GM19023 (cell line): Measurements from ENCODE around the gene RNF113A.
"Not testable (repeated sequence)": the region's sequence is repeated elsewhere in the genome, so short reads cannot be mapped to it uniquely, and the experiment has no call there.

Experiments
- ATAC-seq: cut with Tn5 transposase; IDR thresholded peaks from one replicate; pipeline ENCODE4 v1.9.1; 2021; ENCODE audit warnings: mild to moderate bottlenecking, moderate library complexity; ENCODE audit not compliant: unreplicated experiment

Gene RNF113A

GRCh38 chrX:119871599-119872395 is at the start of gene RNF113A, which contains the start of gene NDUFA1:
Gene RNF113A, minus strand, starts transcription at chrX:119871733. Its CDS starts 120 bp downstream, at chrX:119871613.
Gene NDUFA1, plus strand, starts transcription at chrX:119871832. Its CDS starts 80 bp downstream, at chrX:119871912.
- peak; percentile 88 for ATAC-seq

GRCh38 chrX:119919835-119920585 is 48.5 kb upstream of the RNF113A start:
- no peak for ATAC-seq

GRCh38 chrX:119917877-119918276 is 46.3 kb upstream of the RNF113A start:
- ATAC-seq: no peak

GRCh38 chrX:119916310-119916709 is 44.8 kb upstream of the RNF113A start:
- no peak for ATAC-seq

- ATAC-seq: no peak
These were observed 29.4 kb upstream of the RNF113A start for GRCh38 chrX:119900976-119901375.

DNA sequence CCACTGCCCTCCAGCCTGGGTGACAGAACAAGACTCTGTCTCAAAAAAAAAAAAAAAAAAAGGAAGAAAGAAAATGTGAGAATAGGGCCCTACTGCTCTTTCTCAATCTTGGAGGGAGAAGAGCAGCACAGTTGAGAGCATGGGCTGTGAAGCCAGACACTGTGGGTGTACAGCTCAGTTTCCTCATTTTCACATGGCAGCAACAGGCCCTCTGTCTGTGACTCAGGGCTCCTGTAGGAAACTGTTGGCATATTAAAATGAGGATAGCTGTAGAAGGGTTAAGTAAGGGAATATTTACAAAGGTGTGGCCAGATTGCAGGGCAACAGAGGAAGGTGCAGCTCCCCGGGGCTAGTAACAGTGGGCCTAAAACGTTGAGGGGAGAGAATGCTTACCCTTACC is 27.6 kb upstream of the RNF113A start:
- no peak for ATAC-seq

DNA sequence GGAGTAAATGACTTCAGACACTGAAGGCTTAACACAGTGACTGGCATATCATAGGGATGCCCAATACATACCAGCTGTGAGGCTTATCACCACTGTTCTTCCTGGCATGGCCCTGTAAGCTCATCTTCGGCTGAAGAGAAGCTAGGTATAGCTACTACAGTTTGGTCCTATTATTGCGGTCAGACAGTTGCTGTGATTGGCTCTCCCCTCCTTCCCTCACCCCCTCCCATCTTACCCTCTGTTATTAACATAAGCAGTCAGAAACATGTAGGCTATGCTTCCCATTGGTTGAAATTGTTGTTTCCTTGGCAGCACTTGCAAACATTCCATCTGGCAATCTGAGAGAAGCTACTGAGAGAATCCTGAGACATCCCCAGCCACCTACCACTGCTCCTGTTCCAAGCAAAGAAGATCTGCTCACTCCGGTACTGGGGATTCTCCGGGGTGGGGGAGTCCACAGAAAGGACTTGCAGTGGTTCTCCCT is 24.4 kb upstream of the RNF113A start, which contains the start of gene AKAP14:
Gene AKAP14, plus strand, starts transcription at position 51 of the 484 bp plus-strand sequence. CDS start 7,331 bp downstream, outside the sequence.
- no peak for ATAC-seq

GRCh38 chrX:119891961-119892692 is 20.6 kb upstream of the RNF113A start:
- not testable (repeated sequence) for ATAC-seq

DNA sequence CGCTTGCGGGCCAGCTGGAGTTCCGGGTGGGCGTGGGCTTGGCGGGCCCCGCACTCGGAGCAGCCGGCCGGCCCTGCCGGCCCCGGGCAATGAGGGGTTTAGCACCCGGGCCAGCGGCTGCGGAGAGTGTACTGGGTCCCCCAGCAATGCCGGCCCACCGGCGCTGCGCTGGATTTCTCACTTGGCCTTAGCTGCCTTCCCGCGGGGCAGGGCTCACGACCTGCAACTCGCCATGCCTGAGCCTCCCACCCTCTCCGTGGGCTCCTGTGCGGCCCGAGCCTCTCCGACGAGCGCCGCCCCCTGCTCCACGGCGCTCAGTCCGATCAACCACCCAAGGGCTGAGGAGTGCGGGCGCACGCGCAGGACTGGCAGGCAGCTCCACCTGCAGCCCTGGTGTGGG is 19.1 kb upstream of the RNF113A start:
- ATAC-seq: not testable (repeated sequence)

GRCh38 chrX:119887721-119888425 is 16.3 kb upstream of the RNF113A start:
- ATAC-seq: peak; percentile 86

GRCh38 chrX:119885554-119886428 is 14.3 kb upstream of the RNF113A start:
- no peak for ATAC-seq

DNA sequence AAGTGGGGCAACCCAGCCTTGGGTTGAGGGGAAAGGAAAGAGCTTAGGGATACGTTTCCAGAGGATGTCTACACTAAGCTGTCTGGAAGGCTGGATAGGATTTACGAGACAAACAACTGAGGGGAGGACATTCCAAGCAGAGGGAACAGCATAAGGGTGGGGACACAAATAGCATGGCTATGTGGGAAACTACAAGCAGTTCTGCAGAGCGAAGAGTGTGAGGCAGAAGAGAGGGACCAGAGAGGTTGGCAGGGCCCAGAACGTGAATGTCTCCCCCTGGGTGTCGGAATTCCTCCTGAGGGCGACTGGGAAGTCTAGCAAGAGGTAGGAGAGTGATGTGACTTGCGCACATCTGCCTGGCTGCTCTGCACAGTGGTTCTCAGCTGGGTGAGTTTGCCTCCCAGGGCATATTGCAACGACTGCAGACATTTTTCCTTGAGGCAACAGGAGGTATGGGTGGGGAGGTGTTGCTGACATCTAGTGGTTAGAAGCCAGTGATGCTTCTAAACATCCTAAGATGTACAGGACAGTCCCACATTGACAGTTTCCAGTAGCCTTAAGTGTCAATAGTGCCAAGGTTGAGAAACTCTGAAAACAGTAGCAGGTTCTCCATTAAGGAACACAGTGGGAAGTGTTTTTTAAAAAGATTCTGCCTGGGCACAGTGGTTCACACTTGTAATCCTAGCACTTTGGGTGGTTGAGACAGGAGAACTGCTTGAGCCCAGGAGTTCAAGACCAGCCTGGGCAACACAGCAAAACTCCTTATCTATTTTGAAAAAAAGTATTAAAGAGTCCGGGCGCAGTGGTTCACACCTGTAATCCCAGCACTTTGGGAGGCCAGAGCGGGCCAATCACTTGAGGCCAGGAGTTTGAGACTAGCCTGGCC is 9.3 kb upstream of the RNF113A start:
- peak; percentile 81 for ATAC-seq

- no peak for ATAC-seq
These were observed 8.5 kb upstream of the RNF113A start for GRCh38 chrX:119880076-119880475.

GRCh38 chrX:119878740-119879139 is 7.2 kb upstream of the RNF113A start:
- ATAC-seq: no peak

- peak; percentile 41 for ATAC-seq
These were observed 311 bp downstream of the RNF113A start for GRCh38 chrX:119871245-119871598.

GRCh38 chrX:119870626-119871131 is 854 bp downstream of the RNF113A start:
- no peak for ATAC-seq

GRCh38 chrX:119853444-119853843 is 18.1 kb downstream of the RNF113A start:
- ATAC-seq: no peak
